GM15510 (cell line): ENCODE results near the gene KCNC1.

Source experiments
- POLR2A ChIP-seq: IDR thresholded peaks from 3 replicates; pipeline ENCODE4 v1.6.1; 2011; ENCODE audit warnings: borderline replicate concordance; ENCODE audit not compliant: insufficient read length; ENCODE audit errors: extremely low read depth

KCNC1 gene

DNA sequence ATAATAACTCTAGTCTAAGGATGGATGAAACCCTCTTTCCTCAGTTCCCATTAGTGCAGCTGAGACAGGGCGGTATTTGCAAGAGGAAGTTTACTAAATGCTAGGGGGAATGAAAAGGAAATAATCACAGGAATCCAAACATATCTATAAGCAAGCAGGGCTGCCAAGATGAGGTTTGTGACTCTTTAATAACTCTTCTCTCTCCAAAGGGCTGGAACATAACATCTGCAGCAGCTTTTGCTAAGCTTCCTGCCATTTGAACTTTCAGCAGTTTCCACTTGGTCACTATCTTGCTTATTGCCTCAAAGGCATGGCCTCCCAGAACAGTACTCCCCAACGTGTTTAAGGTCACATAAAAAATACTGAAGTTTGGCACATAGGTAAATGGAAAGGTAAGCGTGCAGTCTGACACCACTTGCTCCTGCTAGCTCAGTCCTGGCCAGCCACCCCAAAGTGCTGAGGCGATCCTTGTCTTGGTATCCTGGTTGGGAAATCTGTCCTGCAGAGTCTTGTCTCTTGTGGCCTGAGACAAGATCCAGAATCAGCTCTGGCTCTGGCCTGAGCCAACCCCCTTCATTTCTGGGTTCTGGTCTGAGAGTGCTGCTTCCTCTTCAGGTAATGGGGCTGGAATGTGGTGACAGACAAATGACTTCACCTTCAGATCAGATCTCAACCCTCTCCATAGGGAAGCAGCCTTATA lies 81.8 kb downstream of the KCNC1 start:
- TF ChIP-seq POLR2A: no peak

DNA sequence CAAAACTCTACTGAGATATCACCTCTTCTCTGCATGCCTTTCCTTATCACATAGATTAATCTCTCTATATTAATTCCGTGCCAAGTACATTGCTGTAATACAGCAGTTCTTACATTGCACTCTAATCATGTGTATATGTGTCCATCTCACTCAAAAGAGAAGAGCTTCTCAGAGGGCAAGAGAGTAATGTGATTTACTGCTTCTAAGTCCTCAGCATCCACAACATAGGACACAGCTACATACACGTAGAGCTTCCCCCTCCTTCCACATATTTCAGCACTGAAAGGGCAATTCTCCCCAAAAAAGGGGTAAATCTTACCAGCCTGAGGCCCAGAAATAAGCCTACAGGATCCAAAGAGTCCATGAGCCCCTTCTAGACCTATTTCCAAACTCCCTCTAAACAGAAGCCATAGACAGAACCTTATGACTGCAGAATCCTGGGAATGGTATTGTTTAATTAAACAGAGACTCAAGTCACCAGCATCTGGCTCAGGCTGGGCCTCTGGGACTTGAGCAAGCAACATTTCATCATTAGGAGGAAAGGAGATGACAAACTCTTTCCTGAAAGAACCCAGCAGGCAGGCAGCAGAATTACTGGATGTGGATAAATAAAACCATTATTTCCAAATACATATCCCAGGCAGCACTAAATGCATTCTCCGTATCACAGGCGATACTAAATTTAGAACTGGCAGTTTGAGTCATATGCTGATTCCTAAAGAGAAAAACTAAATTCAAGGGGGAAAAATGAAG lies 87.2 kb downstream of the KCNC1 start:
- no peak for TF ChIP-seq POLR2A

DNA sequence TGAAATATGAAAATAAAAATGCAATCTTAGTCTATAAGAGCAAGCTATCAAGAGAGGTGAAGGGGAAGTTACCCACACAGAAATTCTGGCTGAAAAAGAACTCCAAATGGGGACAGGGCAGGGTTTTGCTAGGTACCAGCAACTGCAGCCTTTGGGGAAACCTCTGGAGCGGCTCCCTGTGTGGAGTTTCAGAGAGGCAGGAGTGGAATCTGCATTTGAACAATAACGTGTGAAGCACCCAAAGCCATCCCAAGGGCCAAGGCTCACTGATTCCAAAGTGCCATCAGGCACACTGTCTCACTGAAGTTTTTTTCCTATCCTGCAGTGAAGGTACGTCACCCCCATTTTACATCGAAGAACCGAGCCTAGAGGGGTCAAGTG lies 87.8 kb downstream of the KCNC1 start:
- no peak for TF ChIP-seq POLR2A

DNA sequence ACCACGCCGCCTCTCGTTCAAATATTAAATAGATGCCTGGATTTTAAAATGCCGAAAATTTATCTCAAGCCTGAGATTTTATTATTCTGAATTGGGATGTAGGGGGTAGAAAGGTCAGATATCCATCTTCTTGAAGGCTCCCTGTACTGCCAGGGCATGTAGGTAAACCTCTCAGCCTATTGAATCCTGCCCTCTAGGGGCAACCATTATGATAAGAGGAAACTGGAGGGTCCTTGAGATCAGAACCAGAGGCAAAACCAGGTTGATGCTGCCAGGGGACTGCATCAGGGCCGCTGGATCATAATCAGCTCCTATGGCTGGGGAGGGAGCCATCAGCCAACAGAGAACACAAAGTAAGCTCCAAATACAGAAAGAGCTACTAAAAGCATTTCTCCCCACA lies 92.4 kb downstream of the KCNC1 start:
- TF ChIP-seq POLR2A: no peak

DNA sequence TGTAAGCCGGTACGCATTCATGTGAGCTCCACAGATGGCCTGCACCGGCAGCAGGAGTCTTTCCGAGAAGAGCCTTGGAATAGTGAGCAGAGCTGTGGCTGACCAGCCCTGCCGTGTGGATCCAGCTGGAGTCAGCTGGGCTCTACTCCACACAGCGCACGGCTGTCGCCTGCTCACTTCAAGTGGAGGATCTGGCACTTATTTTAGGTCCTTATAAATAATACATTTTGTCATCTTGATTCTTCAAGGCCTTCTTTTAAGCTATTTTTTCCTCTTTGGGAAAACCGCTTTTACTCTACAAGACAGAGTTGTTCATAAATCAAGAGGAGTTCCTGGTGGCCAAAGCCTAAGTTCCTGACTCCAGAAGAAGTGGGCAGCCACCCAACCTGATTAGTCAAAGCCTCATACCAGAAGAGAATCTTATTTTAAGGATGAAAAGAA lies 93.8 kb downstream of the KCNC1 start:
- TF ChIP-seq POLR2A: no peak

DNA sequence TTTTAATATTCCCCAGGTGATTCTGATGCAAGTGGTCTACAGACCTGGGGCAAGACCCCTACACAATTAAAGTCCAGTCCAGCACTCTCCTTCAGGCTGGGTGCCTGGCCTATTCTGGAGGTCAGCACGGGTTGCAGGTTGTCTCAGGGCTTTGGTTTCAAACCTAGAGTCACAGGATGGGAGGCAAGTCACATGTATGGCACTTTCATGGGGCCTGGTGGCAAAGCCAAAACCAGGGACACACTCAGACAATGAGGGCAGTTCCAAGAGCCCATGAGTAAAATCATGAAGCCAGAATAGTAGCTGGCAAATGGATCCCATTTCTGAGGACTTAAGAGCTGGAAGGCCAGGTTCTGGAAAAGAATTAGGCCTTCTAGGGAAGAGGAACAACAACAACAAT lies 96.6 kb downstream of the KCNC1 start:
- no peak for TF ChIP-seq POLR2A

DNA sequence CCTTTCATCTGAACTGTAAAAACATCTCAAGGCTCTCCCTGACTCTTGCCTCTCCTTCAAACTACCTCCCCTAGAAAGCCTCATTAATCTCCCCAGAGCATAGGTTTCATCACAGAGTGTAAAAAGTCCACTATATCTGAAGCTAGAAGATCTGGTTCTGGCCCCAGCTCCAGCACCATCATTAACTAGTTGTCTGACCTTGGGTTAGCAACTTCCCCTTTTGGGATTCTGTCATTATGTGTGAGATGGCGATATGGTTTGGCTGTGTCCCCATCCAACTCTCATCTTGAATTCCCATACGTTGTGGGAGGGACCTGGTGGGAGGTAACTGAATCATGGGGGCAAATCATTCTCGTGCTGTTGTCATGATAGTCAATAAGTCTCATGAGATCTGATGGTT lies 97.3 kb downstream of the KCNC1 start:
- TF ChIP-seq POLR2A: no peak
